K562 (cell line): ENCODE data around the gene CPLX3. TPM values are rescaled to one million over a fixed set of nuclear protein-coding genes. Genes with fewer than 3 reads are reported as not detected.
A peak's percentile ranks its signal among the peaks of the same experiment; 100 is the strongest.

ENCODE experiments used
- FOXO4 ChIP-seq: fragments of 450-650 bp; formaldehyde crosslinking; IDR thresholded peaks from 2 replicates; pipeline ENCODE4 v1.4.0; 2020; ENCODE audit warnings: mild to moderate bottlenecking, moderate library complexity
- GTF3C2 ChIP-seq: IDR thresholded peaks from 3 replicates; pipeline ENCODE4 v1.6.1; 2011; ENCODE audit warnings: borderline replicate concordance, mild to moderate bottlenecking, moderate library complexity; ENCODE audit not compliant: insufficient read length; ENCODE audit errors: extremely low read depth
- POLR2G ChIP-seq: fragments of 200-400 bp; formaldehyde crosslinking; IDR thresholded peaks from 2 replicates; pipeline ENCODE4 v1.6.1; 2017; ENCODE audit warnings: low read depth, mild to moderate bottlenecking, antibody characterized with exemption, low read length, moderate library complexity
- RBM14 ChIP-seq: fragments of 200-400 bp; formaldehyde crosslinking; IDR thresholded peaks from 2 replicates; pipeline ENCODE4 v1.6.1; 2018; ENCODE audit warnings: low read depth, mild to moderate bottlenecking, low read length, moderate library complexity, borderline replicate concordance; ENCODE audit not compliant: insufficient read depth
- SRSF7 ChIP-seq: fragments of 200-400 bp; formaldehyde crosslinking; optimal IDR thresholded peaks from 2 replicates; pipeline ENCODE3; 2017; ENCODE audit warnings: mild to moderate bottlenecking, low read depth, low read length
- ZNF395 ChIP-seq: fragments of 200-800 bp; sonication (Bioruptor generic); IDR thresholded peaks from 2 replicates; pipeline ENCODE4 v1.6.1; 2017; ENCODE audit warnings: missing genetic modification characterization, missing compliant biosample characterization
- ZNF431 ChIP-seq: sonication (generic); formaldehyde crosslinking; IDR thresholded peaks from 2 replicates; pipeline ENCODE4 v1.8.0; 2022; ENCODE audit warnings: mild to moderate bottlenecking, missing genetic modification reagents
- ZNF551 ChIP-seq: fragments of 250-450 bp; sonication (Bioruptor Pico); IDR thresholded peaks from 2 replicates; pipeline ENCODE4 v1.5.0; 2021; ENCODE audit warnings: mild to moderate bottlenecking, moderate library complexity
- ZNF592 ChIP-seq: fragments of 450-650 bp; IDR thresholded peaks from 2 replicates; pipeline ENCODE4 v1.6.1; 2017; ENCODE audit warnings: antibody characterized with exemption, mild to moderate bottlenecking
- ZNF655 ChIP-seq: fragments of 250-450 bp; sonication (Bioruptor Pico); IDR thresholded peaks from 2 replicates; pipeline ENCODE4 v1.5.0; 2021
- polyA plus RNA-seq, 8 experiments: library from polyadenylated mRNA; depleted of rRNA in 4 of 8; stranded (reverse) in 5 of 8; unstranded in 3 of 8; fragments of >200 nt; fragmentation: Nextera tagmentation in 2 of 8; fragmentation: Illumina TruSeq in 1 of 8; extraction: Ambion mirVana in 2 of 8; extraction: Trizol in 1 of 8; gene quantifications; 2 replicates each; pipeline versions ENCODE4 v1.2.1 to v1.2.3, GENCODE V29; 2011 to 2014; ENCODE audit warnings: inconsistent platforms in 1 of 8, missing spikeins in 1 of 8
- total RNA-seq, 7 experiments: library from RNA; depleted of rRNA in 6 of 7; stranded (reverse); fragments of >200 nt in 6 of 7; fragmentation: Illumina TruSeq in 2 of 7; extraction: Trizol in 2 of 7; gene quantifications; 2 replicates each; pipeline versions ENCODE4 v1.2.1 to v1.2.3, GENCODE V29; 2011 to 2021; ENCODE audit warnings: low replicate concordance in 1 of 7
- TF ChIP-seq, protein P1 (sequence below): fragments of 250-450 bp; sonication (Bioruptor Pico); IDR thresholded peaks from 2 replicates; pipeline ENCODE4 v1.9.0; 2021; ENCODE audit warnings: mild to moderate bottlenecking

Gene CPLX3
- total and polyA plus RNA-seq, 9 of the 15 experiments (the other 6 are each of a cell fraction or from before 2014, with no cell fraction given): not detected

- TF ChIP-seq RBM14 (no peak), ZNF431 (CRISPR knock-in tag) (no peak), ZNF592 (no peak), ZNF551 (CRISPR knock-in tag) (no peak), POLR2G (0 out of 2 replicates have a peak, but pooled peaks have one; percentile 2), GTF3C2 (no peak), SRSF7 (no peak), ZNF655 (CRISPR knock-in tag) (no peak), FOXO4 (CRISPR knock-in tag) (no peak), ZNF395 (0 out of 2 replicates have a peak, but pooled peaks have one; percentile 7)
- TF ChIP-seq, protein P1, sequence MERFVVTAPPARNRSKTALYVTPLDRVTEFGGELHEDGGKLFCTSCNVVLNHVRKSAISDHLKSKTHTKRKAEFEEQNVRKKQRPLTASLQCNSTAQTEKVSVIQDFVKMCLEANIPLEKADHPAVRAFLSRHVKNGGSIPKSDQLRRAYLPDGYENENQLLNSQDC (CRISPR knock-in tag): no peak
These were observed 42.6 kb upstream of the CPLX3 start (continued) for GRCh38 chr15:74783808-74784175.
